Stimulated activated memory B cell treated with anti-CD40 and anti-IgM and Interleukin-4, amounts not matched to agents 10 μg/mL and 1 μg/mL and 100 μg/mL, for 72 hours (primary cell): ENCODE data around the gene GALNT16.

Experiments
- ATAC-seq: fragments of 150-1000 bp; cut with Tn5 transposase; 2 replicates; pipeline ENCODE4 v1.10.0; 2021
- H3K27ac Mint-ChIP-seq: one replicate; pipeline ENCODE4 v1.8.0; 2022; ENCODE audit warnings: mild to moderate bottlenecking, mixed read lengths
- H3K27me3 Mint-ChIP-seq: one replicate; pipeline ENCODE4 v1.8.0; 2022; ENCODE audit warnings: mixed read lengths
- H3K36me3 Mint-ChIP-seq: one replicate; pipeline ENCODE4 v1.8.0; 2022; ENCODE audit warnings: mixed read lengths
- H3K4me1 Mint-ChIP-seq: one replicate; pipeline ENCODE4 v1.8.0; 2022; ENCODE audit warnings: mixed read lengths
- H3K4me3 Mint-ChIP-seq: one replicate; pipeline ENCODE4 v1.8.0; 2022; ENCODE audit warnings: mild to moderate bottlenecking, moderate library complexity, mixed read lengths
- H3K9me3 Mint-ChIP-seq: one replicate; pipeline ENCODE4 v1.8.0; 2022; ENCODE audit warnings: mixed read lengths

The GALNT16 gene

GRCh38 chr14:69395929-69396328 is 136.0 kb downstream of the GALNT16 start:
- H3K36me3 Mint-ChIP-seq, result peaks cover 57% of the 10 kb centered on the region
- H3K4me3 Mint-ChIP-seq, result peak overlapping the region; percentile 12
- H3K27ac Mint-ChIP-seq, result peak overlapping the region; percentile 99
- no peak for ATAC-seq
- peaks cover 78% of the 10 kb centered on the region for H3K4me1 Mint-ChIP-seq
- no peaks in the 10 kb centered on the region for H3K27me3 Mint-ChIP-seq
- H3K9me3 Mint-ChIP-seq, result no peaks in the 10 kb centered on the region

GRCh38 chr14:69398053-69398817 is 138.3 kb downstream of the GALNT16 start, which contains the start of the genes ERH and SLC39A9:
Gene ERH (minus strand): TSS chr14:69398299. CDS start chr14:69398233, 66 bp downstream.
Gene SLC39A9 (plus strand): TSS chr14:69398692. CDS start chr14:69399370, 678 bp downstream.
- Mint-ChIP-seq H3K9me3 (no peaks in the 10 kb centered on the region), H3K27ac (peak within 1 kb of the TSS; percentile 99), H3K27me3 (no peaks in the 10 kb centered on the region), H3K4me3 (peak within 1 kb of the TSS; percentile 97), H3K36me3 (peaks cover 35% of the 10 kb centered on the region), H3K4me1 (peaks cover 56% of the 10 kb centered on the region)
- peak; percentile 96 for ATAC-seq

- peak overlapping the region; percentile 97 for H3K4me3 Mint-ChIP-seq
- no peaks in the 10 kb centered on the region for H3K9me3 Mint-ChIP-seq
- ATAC-seq, result peak; percentile 22
- peaks cover 50% of the 10 kb centered on the region for H3K4me1 Mint-ChIP-seq
- H3K36me3 Mint-ChIP-seq, result peaks cover 29% of the 10 kb centered on the region
- H3K27me3 Mint-ChIP-seq, result no peaks in the 10 kb centered on the region
- H3K27ac Mint-ChIP-seq, result peak overlapping the region; percentile 99
These were observed 138.9 kb downstream of the GALNT16 start for GRCh38 chr14:69398818-69399210.

- H3K27me3 Mint-ChIP-seq, result no peaks in the 10 kb centered on the region
- ATAC-seq, result no peak
- peaks cover 49% of the 10 kb centered on the region for H3K4me1 Mint-ChIP-seq
- peaks cover 3% of the 10 kb centered on the region for H3K9me3 Mint-ChIP-seq
- peak overlapping the region; percentile 97 for H3K4me3 Mint-ChIP-seq
- H3K36me3 Mint-ChIP-seq, result peaks cover 28% of the 10 kb centered on the region
- peak overlapping the region; percentile 99 for H3K27ac Mint-ChIP-seq
These were observed 139.8 kb downstream of the GALNT16 start for GRCh38 chr14:69399750-69400149.

- Mint-ChIP-seq H3K9me3 (peaks cover 4% of the 10 kb centered on the region), H3K27ac (peak overlapping the region; percentile 99), H3K4me1 (peaks cover 47% of the 10 kb centered on the region), H3K36me3 (peaks cover 27% of the 10 kb centered on the region), H3K27me3 (no peaks in the 10 kb centered on the region), H3K4me3 (peak overlapping the region; percentile 97)
- no peak for ATAC-seq
These were observed 140.2 kb downstream of the GALNT16 start for GRCh38 chr14:69400154-69400553.

GRCh38 chr14:69401841-69402240 is 141.9 kb downstream of the GALNT16 start:
- Mint-ChIP-seq H3K9me3 (peaks cover 4% of the 10 kb centered on the region), H3K4me3 (no peak overlapping the region), H3K4me1 (peaks cover 30% of the 10 kb centered on the region), H3K27ac (no peak overlapping the region), H3K27me3 (no peaks in the 10 kb centered on the region), H3K36me3 (peaks cover 15% of the 10 kb centered on the region)
- ATAC-seq, result no peak

- Mint-ChIP-seq H3K4me1 (peaks cover 35% of the 10 kb centered on the region), H3K27ac (no peak overlapping the region), H3K36me3 (peaks cover 30% of the 10 kb centered on the region), H3K27me3 (no peaks in the 10 kb centered on the region), H3K4me3 (no peak overlapping the region), H3K9me3 (peaks cover 4% of the 10 kb centered on the region)
- no peak for ATAC-seq
These were observed 144.5 kb downstream of the GALNT16 start for GRCh38 chr14:69404478-69404877.

- Mint-ChIP-seq H3K4me1 (peaks cover 31% of the 10 kb centered on the region), H3K27ac (no peak overlapping the region), H3K27me3 (no peaks in the 10 kb centered on the region), H3K36me3 (peaks cover 30% of the 10 kb centered on the region), H3K9me3 (peaks cover 4% of the 10 kb centered on the region), H3K4me3 (no peak overlapping the region)
- ATAC-seq, result no peak
These were observed 144.9 kb downstream of the GALNT16 start for GRCh38 chr14:69404883-69405282.

GRCh38 chr14:69405762-69406161 is 145.8 kb downstream of the GALNT16 start:
- H3K27ac Mint-ChIP-seq, result no peak overlapping the region
- H3K36me3 Mint-ChIP-seq, result peaks cover 23% of the 10 kb centered on the region
- peaks cover 23% of the 10 kb centered on the region for H3K4me1 Mint-ChIP-seq
- H3K4me3 Mint-ChIP-seq, result no peak overlapping the region
- no peaks in the 10 kb centered on the region for H3K27me3 Mint-ChIP-seq
- H3K9me3 Mint-ChIP-seq, result peaks cover 4% of the 10 kb centered on the region
- no peak for ATAC-seq
